ENCODE measurements around the gene FAM171A1. TPM values are rescaled to one million over a fixed set of nuclear protein-coding genes. Genes with fewer than 3 reads are reported as not detected.

The FAM171A1 gene
- polyA plus RNA-seq, 1 donor (not counting 4 experiments of a cell fraction or from before 2014, with no cell fraction given), result 8.8 TPM

DNA sequence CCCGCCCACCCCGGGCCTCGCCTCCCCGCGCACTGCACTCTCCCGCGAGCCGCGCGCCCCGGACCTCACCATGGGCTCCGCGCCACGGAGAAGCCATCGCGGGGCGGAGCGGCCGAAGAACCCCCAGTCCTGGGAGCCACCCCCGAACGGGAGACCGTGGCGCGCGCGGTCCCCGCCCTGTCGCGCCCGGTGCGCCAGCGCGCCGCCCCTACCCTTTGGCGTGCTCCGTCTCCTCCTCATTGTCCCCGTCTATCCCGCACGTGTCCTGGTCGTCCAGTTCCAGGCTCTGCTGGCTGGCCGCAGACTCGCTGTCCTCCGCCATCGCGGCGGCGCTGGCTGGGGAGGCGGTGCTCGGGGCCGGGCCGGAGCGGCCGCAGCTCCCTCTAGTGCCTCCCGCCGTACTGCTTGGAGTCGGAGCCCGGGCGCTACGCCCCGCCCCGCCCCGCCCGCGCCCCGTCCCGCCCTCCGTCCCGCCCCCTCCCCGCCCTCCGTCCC is 202.8 kb downstream of the FAM171A1 start, which contains the start of gene NMT2:
Gene NMT2, minus strand, starts transcription at position 403 of the 495 bp plus-strand sequence. Its CDS starts 81 bp downstream, at position 322.
- dilution Hi-C loops (cut with MboI; ENCODE audit: extremely low pct_ligation_motif_present, low sequenced_read_pairs), result no loop called here

DNA sequence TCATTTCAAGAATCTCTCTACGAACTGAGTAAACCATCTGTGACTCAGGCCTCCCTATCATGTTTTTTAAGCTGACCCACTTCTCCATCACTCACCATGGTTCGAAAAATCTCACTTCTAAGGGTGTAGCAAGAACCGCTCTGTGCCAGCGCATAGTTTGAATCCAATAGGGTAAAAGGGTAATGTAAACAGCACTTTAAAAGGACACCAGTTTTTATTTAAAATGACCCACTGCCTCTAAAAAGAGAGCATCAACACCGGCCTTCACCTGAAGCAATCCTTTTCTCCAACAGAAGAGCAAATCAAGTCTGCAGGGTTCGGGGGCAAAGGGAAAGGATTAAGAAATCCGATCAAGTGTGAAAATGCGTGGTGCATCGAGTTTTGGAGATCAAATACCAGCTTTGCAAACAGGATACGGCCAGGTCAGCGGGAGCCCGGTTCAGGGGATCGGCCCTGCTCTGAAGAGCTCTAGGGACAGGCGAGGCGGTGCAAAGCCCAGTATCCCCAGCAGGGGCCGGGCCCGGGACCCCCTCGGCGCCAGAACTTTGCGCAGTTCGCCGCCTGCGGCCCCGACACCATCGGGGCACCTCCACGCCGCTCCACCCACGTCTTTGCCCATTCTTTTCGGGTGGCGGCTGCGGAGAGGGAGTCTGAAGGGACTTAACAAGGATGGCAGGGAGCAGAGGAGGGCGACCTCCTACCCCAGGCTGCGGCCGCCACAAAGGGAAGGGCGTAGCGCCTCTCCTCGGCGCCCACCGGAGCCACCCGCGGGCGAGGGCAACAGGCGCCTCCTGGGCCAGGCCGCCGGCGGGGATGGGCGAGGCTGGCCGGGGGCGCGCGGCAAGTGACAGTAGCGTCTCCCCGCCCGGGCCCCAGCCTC is 203.4 kb downstream of the FAM171A1 start:
- no peak for TF ChIP-seq EZH2 (IDR thresholded peaks at IDR 0.05; ENCODE audit: low read length)
- TF ChIP-seq, protein P1, sequence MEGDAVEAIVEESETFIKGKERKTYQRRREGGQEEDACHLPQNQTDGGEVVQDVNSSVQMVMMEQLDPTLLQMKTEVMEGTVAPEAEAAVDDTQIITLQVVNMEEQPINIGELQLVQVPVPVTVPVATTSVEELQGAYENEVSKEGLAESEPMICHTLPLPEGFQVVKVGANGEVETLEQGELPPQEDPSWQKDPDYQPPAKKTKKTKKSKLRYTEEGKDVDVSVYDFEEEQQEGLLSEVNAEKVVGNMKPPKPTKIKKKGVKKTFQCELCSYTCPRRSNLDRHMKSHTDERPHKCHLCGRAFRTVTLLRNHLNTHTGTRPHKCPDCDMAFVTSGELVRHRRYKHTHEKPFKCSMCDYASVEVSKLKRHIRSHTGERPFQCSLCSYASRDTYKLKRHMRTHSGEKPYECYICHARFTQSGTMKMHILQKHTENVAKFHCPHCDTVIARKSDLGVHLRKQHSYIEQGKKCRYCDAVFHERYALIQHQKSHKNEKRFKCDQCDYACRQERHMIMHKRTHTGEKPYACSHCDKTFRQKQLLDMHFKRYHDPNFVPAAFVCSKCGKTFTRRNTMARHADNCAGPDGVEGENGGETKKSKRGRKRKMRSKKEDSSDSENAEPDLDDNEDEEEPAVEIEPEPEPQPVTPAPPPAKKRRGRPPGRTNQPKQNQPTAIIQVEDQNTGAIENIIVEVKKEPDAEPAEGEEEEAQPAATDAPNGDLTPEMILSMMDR (optimal IDR thresholded peaks at IDR 0.05 in 1 of 3, IDR thresholded peaks at IDR 0.05 in 1 of 3, conservative IDR thresholded peaks at IDR 0.05 in 1 of 3; ENCODE audit: extremely low read depth in 1 of 3, insufficient read depth in 2 of 3, low read length in 3 of 3), result peak; percentile 0 to 68 (median 31)
- Histone ChIP-seq H4K20me1 (ENCODE audit: control insufficient read depth, extremely low read depth, insufficient read depth, low read length) (no peaks in the 10 kb centered on the region), H3K4me2 (ENCODE audit: control insufficient read depth, extremely low read depth, insufficient read depth, low read depth, low read length) (peak overlapping the region; percentile 89), H3K4me3 (ENCODE audit: control insufficient read depth in 2 of 3, extremely low read depth in 1 of 3, insufficient read depth in 2 of 3, low read depth in 1 of 3, low read length in 3 of 3) (peak overlapping the region; percentile 80 to 93 (median 82)), H3K79me2 (ENCODE audit: control insufficient read depth, insufficient read depth, low read length) (peaks cover 46% of the 10 kb centered on the region), H2AFZ (ENCODE audit: control insufficient read depth, low read length) (peak overlapping the region; percentile 76), H3K9me3 (ENCODE audit: control insufficient read depth, low read depth, low read length) (no peaks in the 10 kb centered on the region), H3K9me1 (ENCODE audit: control insufficient read depth, extremely low read depth, insufficient read depth, low read length) (no peaks in the 10 kb centered on the region), H3K36me3 (ENCODE audit: control insufficient read depth in 2 of 2, extremely low read depth in 1 of 2, insufficient read depth in 2 of 2, low read length in 2 of 2) (no peaks in the 10 kb centered on the region), H3K27me3 (ENCODE audit: control insufficient read depth, extremely low read depth, insufficient read depth, low read length) (no peaks in the 10 kb centered on the region), H3K4me1 (ENCODE audit: control insufficient read depth, extremely low read depth, insufficient read depth, low read length) (peaks cover 29% of the 10 kb centered on the region), H3K27ac (ENCODE audit: control insufficient read depth, insufficient read depth, low read length) (peak overlapping the region; percentile 69), H3K9ac (ENCODE audit: control insufficient read depth, extremely low read depth, insufficient read depth, low read length) (peak overlapping the region; percentile 81)
- no peak for DNase-seq (ENCODE audit: low read depth, low spot score)
- dilution Hi-C loops (cut with MboI; ENCODE audit: extremely low pct_ligation_motif_present, low sequenced_read_pairs), result no loop called here
- FAIRE-seq, result peak; percentile 29

More for the DNA sequence above, 202.8 kb downstream of the FAM171A1 start, which contains the start of gene NMT2:
- FAIRE-seq (no peak), DNase-seq (ENCODE audit: low read depth, low spot score) (peak; percentile 21)
- TF ChIP-seq, protein P1 (optimal IDR thresholded peaks at IDR 0.05 in 1 of 3, IDR thresholded peaks at IDR 0.05 in 1 of 3, conservative IDR thresholded peaks at IDR 0.05 in 1 of 3; ENCODE audit: extremely low read depth in 1 of 3, insufficient read depth in 2 of 3, low read length in 3 of 3), result peak in 2 of 3 experiments; percentile 49 to 54
- no peak for TF ChIP-seq EZH2 (IDR thresholded peaks at IDR 0.05; ENCODE audit: low read length)
- peaks cover 31% of the 10 kb centered on the region for H3K4me1 ChIP-seq (ENCODE audit: control insufficient read depth, extremely low read depth, insufficient read depth, low read length)
- H3K36me3 ChIP-seq (ENCODE audit: control insufficient read depth in 2 of 2, extremely low read depth in 1 of 2, insufficient read depth in 2 of 2, low read length in 2 of 2), result no peaks in the 10 kb centered on the region
- H3K9me3 ChIP-seq (ENCODE audit: control insufficient read depth, low read depth, low read length), result no peaks in the 10 kb centered on the region
- no peaks in the 10 kb centered on the region for H4K20me1 ChIP-seq (ENCODE audit: control insufficient read depth, extremely low read depth, insufficient read depth, low read length)
- H3K9me1 ChIP-seq (ENCODE audit: control insufficient read depth, extremely low read depth, insufficient read depth, low read length), result no peaks in the 10 kb centered on the region
- peaks cover 40% of the 10 kb centered on the region for H3K79me2 ChIP-seq (ENCODE audit: control insufficient read depth, insufficient read depth, low read length)
- H3K27ac ChIP-seq (ENCODE audit: control insufficient read depth, insufficient read depth, low read length), result peak within 1 kb of the TSS; percentile 69
- peak within 1 kb of the TSS; percentile 81 for H3K9ac ChIP-seq (ENCODE audit: control insufficient read depth, extremely low read depth, insufficient read depth, low read length)
- peak within 1 kb of the TSS; percentile 89 for H3K4me2 ChIP-seq (ENCODE audit: control insufficient read depth, extremely low read depth, insufficient read depth, low read depth, low read length)
- peak within 1 kb of the TSS; percentile 80 to 93 (median 82) for H3K4me3 ChIP-seq (ENCODE audit: control insufficient read depth in 2 of 3, extremely low read depth in 1 of 3, insufficient read depth in 2 of 3, low read depth in 1 of 3, low read length in 3 of 3)
- peak within 1 kb of the TSS; percentile 98 for H2AFZ ChIP-seq (ENCODE audit: control insufficient read depth, low read length)
- no peaks in the 10 kb centered on the region for H3K27me3 ChIP-seq (ENCODE audit: control insufficient read depth, extremely low read depth, insufficient read depth, low read length)
